ENCODE data around the gene OR2A1. TPM values are rescaled to one million over a fixed set of nuclear protein-coding genes. Genes with fewer than 3 reads are reported as not detected.
"Not testable (repeated sequence)": the region's sequence is repeated elsewhere in the genome, so short reads cannot be mapped to it uniquely, and the experiment has no call there.

Gene OR2A1
- total RNA-seq (ENCODE audit: unreplicated experiment) = not detected
- long read RNA-seq = 0 reads

GRCh38 chr7:144311872-144312469, at the start of gene OR2A1:
Gene OR2A1 (plus strand): TSS chr7:144312419. CDS start chr7:144318125, 5,706 bp downstream.
- DNase-seq (ENCODE audit: low spot score); H3K36me3 Mint-ChIP-seq (ENCODE audit: low read depth, unreplicated experiment); H3K9me3 Mint-ChIP-seq (ENCODE audit: unreplicated experiment); H3K4me1 Mint-ChIP-seq (ENCODE audit: unreplicated experiment); H3K4me3 Mint-ChIP-seq (ENCODE audit: unreplicated experiment); H3K27ac Mint-ChIP-seq (ENCODE audit: unreplicated experiment); H3K27me3 Mint-ChIP-seq (ENCODE audit: unreplicated experiment): not testable (repeated sequence)

DNA sequence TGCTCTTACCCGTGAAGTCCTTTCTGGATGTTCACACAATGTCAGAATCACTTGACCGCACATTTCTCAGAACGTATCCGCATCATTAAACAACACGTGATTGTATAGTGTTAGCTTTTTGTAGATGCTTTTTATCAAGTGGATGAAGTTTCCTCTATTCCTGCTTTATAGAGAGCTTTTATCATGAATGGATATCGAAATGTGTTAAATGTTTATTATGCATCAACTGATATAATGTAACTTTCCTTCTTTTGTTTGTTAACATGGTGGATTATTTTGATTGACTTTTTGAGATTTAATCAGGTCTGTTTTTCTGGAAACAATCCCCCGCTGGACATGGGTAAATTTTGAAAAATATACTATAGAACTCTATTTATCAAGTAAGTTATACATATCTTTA, 47.5 kb upstream of the OR2A1 start, which contains the start of gene OR2A7:
TSS of gene OR2A7 (minus strand) at position 101 of the 400 bp plus-strand sequence. CDS start 5,164 bp downstream, outside the sequence.
- not testable (repeated sequence) for H3K4me1 Mint-ChIP-seq (ENCODE audit: unreplicated experiment); H3K9me3 Mint-ChIP-seq (ENCODE audit: unreplicated experiment); DNase-seq (ENCODE audit: low spot score); H3K27me3 Mint-ChIP-seq (ENCODE audit: unreplicated experiment); H3K36me3 Mint-ChIP-seq (ENCODE audit: low read depth, unreplicated experiment); H3K4me3 Mint-ChIP-seq (ENCODE audit: unreplicated experiment); H3K27ac Mint-ChIP-seq (ENCODE audit: unreplicated experiment)

GRCh38 chr7:144269188-144269587, 43.0 kb upstream of the OR2A1 start, which contains the start of gene CTAGE8:
Gene CTAGE8 (minus strand): TSS chr7:144269288. CDS start chr7:144269250, 38 bp downstream.
- not testable (repeated sequence) for H3K36me3 Mint-ChIP-seq (ENCODE audit: low read depth, unreplicated experiment); H3K4me1 Mint-ChIP-seq (ENCODE audit: unreplicated experiment); H3K9me3 Mint-ChIP-seq (ENCODE audit: unreplicated experiment); DNase-seq (ENCODE audit: low spot score); H3K4me3 Mint-ChIP-seq (ENCODE audit: unreplicated experiment); H3K27me3 Mint-ChIP-seq (ENCODE audit: unreplicated experiment); H3K27ac Mint-ChIP-seq (ENCODE audit: unreplicated experiment)

DNA sequence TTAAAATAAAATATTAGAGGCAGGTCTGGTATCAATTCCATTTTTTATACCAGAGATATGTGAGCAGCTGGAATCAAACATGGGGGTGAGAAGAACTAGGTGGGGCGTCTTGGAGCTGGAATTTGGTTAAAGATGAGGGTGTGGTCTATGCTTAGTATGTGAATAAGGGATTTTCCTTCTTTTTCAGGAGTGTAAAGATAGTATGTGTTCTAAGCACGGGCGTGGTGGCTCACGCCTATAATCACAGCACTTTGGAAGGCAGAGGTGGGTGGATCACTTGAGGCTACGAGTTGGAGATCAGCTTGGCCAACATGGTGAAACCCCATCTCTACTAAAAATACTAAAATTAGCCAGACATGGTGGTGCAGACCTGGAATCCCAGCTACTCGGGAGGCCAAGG, 36.9 kb upstream of the OR2A1 start:
- H3K36me3 Mint-ChIP-seq (ENCODE audit: low read depth, unreplicated experiment); H3K27me3 Mint-ChIP-seq (ENCODE audit: unreplicated experiment); DNase-seq (ENCODE audit: low spot score); H3K9me3 Mint-ChIP-seq (ENCODE audit: unreplicated experiment); H3K4me1 Mint-ChIP-seq (ENCODE audit: unreplicated experiment); H3K4me3 Mint-ChIP-seq (ENCODE audit: unreplicated experiment); H3K27ac Mint-ChIP-seq (ENCODE audit: unreplicated experiment): not testable (repeated sequence)

- H3K36me3 Mint-ChIP-seq (ENCODE audit: low read depth, unreplicated experiment); H3K9me3 Mint-ChIP-seq (ENCODE audit: unreplicated experiment); H3K4me1 Mint-ChIP-seq (ENCODE audit: unreplicated experiment); H3K27ac Mint-ChIP-seq (ENCODE audit: unreplicated experiment); H3K4me3 Mint-ChIP-seq (ENCODE audit: unreplicated experiment); H3K27me3 Mint-ChIP-seq (ENCODE audit: unreplicated experiment); DNase-seq (ENCODE audit: low spot score): not testable (repeated sequence)
These were observed 32.2 kb upstream of the OR2A1 start for GRCh38 chr7:144280010-144280409.

GRCh38 chr7:144281981-144282380, 30.2 kb upstream of the OR2A1 start:
- H3K36me3 Mint-ChIP-seq (ENCODE audit: low read depth, unreplicated experiment); H3K4me1 Mint-ChIP-seq (ENCODE audit: unreplicated experiment); H3K27me3 Mint-ChIP-seq (ENCODE audit: unreplicated experiment); H3K27ac Mint-ChIP-seq (ENCODE audit: unreplicated experiment); H3K4me3 Mint-ChIP-seq (ENCODE audit: unreplicated experiment); DNase-seq (ENCODE audit: low spot score); H3K9me3 Mint-ChIP-seq (ENCODE audit: unreplicated experiment): not testable (repeated sequence)

DNA sequence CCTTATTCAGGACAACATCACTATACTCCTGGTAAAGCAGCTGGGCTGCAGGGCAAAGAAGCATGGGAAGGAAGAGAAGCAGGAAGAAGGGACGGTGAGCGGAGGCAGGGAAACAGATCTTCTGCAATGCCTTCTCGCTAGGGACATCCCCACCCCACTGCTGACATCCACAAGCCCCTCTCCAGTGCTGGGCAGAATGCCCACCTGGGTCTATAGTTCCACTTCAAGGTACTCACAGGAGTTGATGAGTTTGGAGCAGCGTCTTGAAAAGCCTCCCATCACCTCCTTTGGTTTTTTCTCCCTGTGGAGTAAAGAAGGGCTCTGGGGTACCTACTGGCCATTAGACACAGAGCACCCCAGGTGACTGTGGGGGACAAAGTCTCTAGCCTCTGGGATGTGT, 29.7 kb upstream of the OR2A1 start:
- not testable (repeated sequence) for H3K9me3 Mint-ChIP-seq (ENCODE audit: unreplicated experiment); H3K27ac Mint-ChIP-seq (ENCODE audit: unreplicated experiment); H3K4me3 Mint-ChIP-seq (ENCODE audit: unreplicated experiment); DNase-seq (ENCODE audit: low spot score); H3K27me3 Mint-ChIP-seq (ENCODE audit: unreplicated experiment); H3K36me3 Mint-ChIP-seq (ENCODE audit: low read depth, unreplicated experiment); H3K4me1 Mint-ChIP-seq (ENCODE audit: unreplicated experiment)

DNA sequence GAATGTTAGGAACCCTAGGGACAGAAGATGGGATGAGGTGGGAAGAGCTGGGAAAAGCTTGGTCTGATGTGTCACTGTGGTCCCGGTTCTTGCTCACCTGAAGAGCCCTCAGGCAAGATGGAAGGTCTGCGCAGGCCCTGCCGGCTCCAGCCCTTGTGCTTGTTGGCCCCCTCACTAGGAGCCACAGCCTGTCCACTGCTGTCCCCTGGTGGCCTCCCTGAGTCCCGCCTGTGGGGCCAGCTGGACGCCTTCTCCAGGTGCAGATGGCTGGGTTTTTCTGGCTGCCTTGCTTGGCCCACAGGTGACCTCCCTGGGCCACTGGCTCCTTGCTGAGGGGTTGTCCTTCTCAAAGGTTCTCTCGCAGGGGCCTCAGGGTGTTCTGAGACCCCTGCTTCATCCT, 28.5 kb upstream of the OR2A1 start:
- not testable (repeated sequence) for H3K36me3 Mint-ChIP-seq (ENCODE audit: low read depth, unreplicated experiment); DNase-seq (ENCODE audit: low spot score); H3K4me1 Mint-ChIP-seq (ENCODE audit: unreplicated experiment); H3K27ac Mint-ChIP-seq (ENCODE audit: unreplicated experiment); H3K27me3 Mint-ChIP-seq (ENCODE audit: unreplicated experiment); H3K9me3 Mint-ChIP-seq (ENCODE audit: unreplicated experiment); H3K4me3 Mint-ChIP-seq (ENCODE audit: unreplicated experiment)

DNA sequence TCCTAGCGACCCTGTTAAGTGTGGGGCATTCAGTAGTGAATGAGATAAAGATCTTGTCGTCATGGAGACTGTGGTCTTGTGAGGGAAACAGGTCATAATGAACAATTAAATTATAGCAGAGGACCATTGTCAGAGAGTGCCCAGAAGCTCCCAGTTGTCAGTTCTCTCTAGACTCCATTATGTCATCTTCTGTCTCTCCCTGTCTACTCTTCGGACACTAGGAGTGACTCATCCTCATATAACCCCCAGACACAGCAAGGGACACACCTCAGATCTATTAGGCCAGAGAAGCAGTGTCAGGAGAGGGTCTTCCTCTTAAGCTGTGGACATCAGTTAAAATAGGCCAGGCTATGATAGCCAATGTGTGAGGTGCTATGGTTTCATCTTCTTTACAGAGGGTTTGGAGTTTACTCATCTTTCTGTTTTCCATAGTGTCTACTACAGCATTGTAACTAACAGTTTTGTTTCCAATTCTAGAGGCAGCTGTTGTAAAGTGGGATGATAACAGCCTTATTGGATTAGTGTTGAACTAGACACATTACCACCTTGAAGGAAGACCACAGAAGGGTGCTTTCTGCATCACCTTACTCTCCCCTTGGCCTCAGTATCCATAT, 24.9 kb upstream of the OR2A1 start:
- DNase-seq (ENCODE audit: low spot score); H3K9me3 Mint-ChIP-seq (ENCODE audit: unreplicated experiment); H3K27ac Mint-ChIP-seq (ENCODE audit: unreplicated experiment); H3K4me3 Mint-ChIP-seq (ENCODE audit: unreplicated experiment); H3K27me3 Mint-ChIP-seq (ENCODE audit: unreplicated experiment); H3K4me1 Mint-ChIP-seq (ENCODE audit: unreplicated experiment); H3K36me3 Mint-ChIP-seq (ENCODE audit: low read depth, unreplicated experiment): not testable (repeated sequence)

DNA sequence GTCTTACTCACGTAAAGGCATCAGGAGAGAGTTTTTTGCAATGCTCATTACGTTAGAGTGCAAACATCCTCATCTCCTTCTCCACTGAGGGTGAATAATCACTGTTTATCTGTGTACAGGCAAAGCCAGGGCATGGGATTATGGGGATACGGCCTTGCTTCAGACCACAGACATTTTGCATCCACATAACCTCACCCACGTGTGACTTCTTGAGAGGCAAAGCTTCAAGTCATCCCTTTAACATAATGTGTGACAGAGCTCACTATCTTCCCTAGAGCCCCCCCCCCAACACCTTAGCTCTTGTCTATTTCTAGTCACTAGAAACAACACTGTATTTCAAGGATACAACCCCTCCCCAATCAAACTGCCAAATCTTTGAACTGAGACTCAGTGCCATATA, 20.6 kb upstream of the OR2A1 start:
- not testable (repeated sequence) for H3K36me3 Mint-ChIP-seq (ENCODE audit: low read depth, unreplicated experiment); H3K4me3 Mint-ChIP-seq (ENCODE audit: unreplicated experiment); DNase-seq (ENCODE audit: low spot score); H3K9me3 Mint-ChIP-seq (ENCODE audit: unreplicated experiment); H3K4me1 Mint-ChIP-seq (ENCODE audit: unreplicated experiment); H3K27ac Mint-ChIP-seq (ENCODE audit: unreplicated experiment); H3K27me3 Mint-ChIP-seq (ENCODE audit: unreplicated experiment)

GRCh38 chr7:144292384-144293161, 19.6 kb upstream of the OR2A1 start:
- H3K4me1 Mint-ChIP-seq (ENCODE audit: unreplicated experiment); H3K36me3 Mint-ChIP-seq (ENCODE audit: low read depth, unreplicated experiment); H3K4me3 Mint-ChIP-seq (ENCODE audit: unreplicated experiment); H3K27me3 Mint-ChIP-seq (ENCODE audit: unreplicated experiment); H3K27ac Mint-ChIP-seq (ENCODE audit: unreplicated experiment); H3K9me3 Mint-ChIP-seq (ENCODE audit: unreplicated experiment): not testable (repeated sequence)
- DNase-seq (ENCODE audit: low spot score) = peak; percentile 5
